H1 (cell line): ENCODE data around the gene RMP24.

Source experiments
- CREB1 ChIP-seq: IDR thresholded peaks from 2 replicates; pipeline ENCODE4 v1.6.1; 2012; ENCODE audit warnings: inconsistent platforms
- EZH2 ChIP-seq: fragments of 200-600 bp; sonication (generic); IDR thresholded peaks from 2 replicates; pipeline ENCODE4 v1.7.1; 2012; ENCODE audit warnings: low read depth, mild to moderate bottlenecking, moderate library complexity, low read length, inconsistent platforms; ENCODE audit not compliant: severe bottlenecking
- GTF2F1 ChIP-seq: IDR thresholded peaks from 2 replicates; pipeline ENCODE4 v1.6.1; 2012; ENCODE audit warnings: low read depth, low read length, improper control_type of control experiment, borderline replicate concordance
- JUND ChIP-seq: IDR thresholded peaks from 2 replicates; pipeline ENCODE4 v1.6.1; 2011; ENCODE audit warnings: mild to moderate bottlenecking, improper control_type of control experiment, low read length
- MAFK ChIP-seq: IDR thresholded peaks from 2 replicates; pipeline ENCODE4 v1.6.1; 2012; ENCODE audit warnings: low read depth, mild to moderate bottlenecking, improper control_type of control experiment, low read length
- POLR2A ChIP-seq, 2 experiments: IDR thresholded peaks; 1 replicate in 1 of 2; 2 replicates in 1 of 2; pipeline ENCODE4 v1.6.1; 2011; ENCODE audit warnings: low read depth in 2 of 2, low read length in 2 of 2, mild to moderate bottlenecking in 2 of 2; ENCODE audit errors: control extremely low read depth in 1 of 2
- RXRA ChIP-seq: IDR thresholded peaks from 2 replicates; pipeline ENCODE4 v1.6.1; 2011; ENCODE audit warnings: low read depth, mild to moderate bottlenecking, low read length, moderate library complexity; ENCODE audit not compliant: insufficient read depth
- TAF1 ChIP-seq: IDR thresholded peaks from 2 replicates; pipeline ENCODE4 v1.6.1; 2011; ENCODE audit warnings: mild to moderate bottlenecking, low read depth, low read length
- YY1 ChIP-seq: IDR thresholded peaks from 2 replicates; pipeline ENCODE4 v1.6.1; 2011; ENCODE audit warnings: low read depth, mild to moderate bottlenecking, low read length
- TF ChIP-seq, protein P1 (sequence below), 3 experiments: IDR thresholded peaks; 1 replicate in 2 of 3; 2 replicates in 1 of 3; pipeline versions ENCODE4 v1.5.1 to v1.6.1; 2011; ENCODE audit warnings: low read length in 3 of 3, mild to moderate bottlenecking in 3 of 3, inconsistent platforms in 2 of 3, low read depth in 1 of 3, moderate library complexity in 1 of 3; ENCODE audit not compliant: insufficient read depth in 1 of 3; ENCODE audit errors: control extremely low read depth in 1 of 3
- TF ChIP-seq, protein P2 (sequence below): IDR thresholded peaks from 2 replicates; pipeline ENCODE4 v1.6.1; 2011; ENCODE audit warnings: low read depth, mild to moderate bottlenecking, low read length; ENCODE audit not compliant: insufficient read depth

DNA sequence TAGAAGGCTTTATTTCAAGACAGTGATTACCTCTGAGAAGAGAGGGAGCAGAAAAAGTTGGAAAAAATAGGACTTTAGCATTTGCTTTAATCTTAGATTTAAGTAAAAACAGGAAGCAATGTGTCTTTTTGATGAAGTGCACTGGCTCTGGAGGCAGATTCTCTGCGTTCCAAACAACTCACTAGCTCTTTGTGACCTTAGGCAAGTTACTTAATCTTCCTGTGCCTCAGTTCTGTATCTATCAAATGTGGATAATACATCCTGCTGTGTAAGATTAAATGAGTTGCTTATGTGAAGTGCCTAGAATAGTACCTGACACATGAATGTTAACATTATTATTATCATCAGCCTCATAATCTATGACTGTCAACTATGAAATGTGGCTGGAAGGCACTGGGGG, 52.5 kb downstream of the RMP24 start:
- TF ChIP-seq TAF1 (no peak), JUND (no peak), MAFK (no peak), EZH2 (no peak), RXRA (no peak), GTF2F1 (no peak), POLR2A (IDR thresholded peaks at IDR 0.05; ENCODE audit: control extremely low read depth in 1 of 2, low read depth in 2 of 2, low read length in 2 of 2) (no peak), CREB1 (no peak), YY1 (no peak)
- TF ChIP-seq, protein P1, sequence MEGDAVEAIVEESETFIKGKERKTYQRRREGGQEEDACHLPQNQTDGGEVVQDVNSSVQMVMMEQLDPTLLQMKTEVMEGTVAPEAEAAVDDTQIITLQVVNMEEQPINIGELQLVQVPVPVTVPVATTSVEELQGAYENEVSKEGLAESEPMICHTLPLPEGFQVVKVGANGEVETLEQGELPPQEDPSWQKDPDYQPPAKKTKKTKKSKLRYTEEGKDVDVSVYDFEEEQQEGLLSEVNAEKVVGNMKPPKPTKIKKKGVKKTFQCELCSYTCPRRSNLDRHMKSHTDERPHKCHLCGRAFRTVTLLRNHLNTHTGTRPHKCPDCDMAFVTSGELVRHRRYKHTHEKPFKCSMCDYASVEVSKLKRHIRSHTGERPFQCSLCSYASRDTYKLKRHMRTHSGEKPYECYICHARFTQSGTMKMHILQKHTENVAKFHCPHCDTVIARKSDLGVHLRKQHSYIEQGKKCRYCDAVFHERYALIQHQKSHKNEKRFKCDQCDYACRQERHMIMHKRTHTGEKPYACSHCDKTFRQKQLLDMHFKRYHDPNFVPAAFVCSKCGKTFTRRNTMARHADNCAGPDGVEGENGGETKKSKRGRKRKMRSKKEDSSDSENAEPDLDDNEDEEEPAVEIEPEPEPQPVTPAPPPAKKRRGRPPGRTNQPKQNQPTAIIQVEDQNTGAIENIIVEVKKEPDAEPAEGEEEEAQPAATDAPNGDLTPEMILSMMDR (IDR thresholded peaks at IDR 0.05; ENCODE audit: control extremely low read depth in 1 of 3, insufficient read depth in 1 of 3, low read depth in 1 of 3, low read length in 3 of 3): no peak
- TF ChIP-seq, protein P2, sequence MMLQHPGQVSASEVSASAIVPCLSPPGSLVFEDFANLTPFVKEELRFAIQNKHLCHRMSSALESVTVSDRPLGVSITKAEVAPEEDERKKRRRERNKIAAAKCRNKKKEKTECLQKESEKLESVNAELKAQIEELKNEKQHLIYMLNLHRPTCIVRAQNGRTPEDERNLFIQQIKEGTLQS: no peak
